ENCODE measurements around the gene R3HDM2.
"Not testable (repeated sequence)": the region's sequence is repeated elsewhere in the genome, so short reads cannot be mapped to it uniquely, and the experiment has no call there.

R3HDM2 gene

DNA sequence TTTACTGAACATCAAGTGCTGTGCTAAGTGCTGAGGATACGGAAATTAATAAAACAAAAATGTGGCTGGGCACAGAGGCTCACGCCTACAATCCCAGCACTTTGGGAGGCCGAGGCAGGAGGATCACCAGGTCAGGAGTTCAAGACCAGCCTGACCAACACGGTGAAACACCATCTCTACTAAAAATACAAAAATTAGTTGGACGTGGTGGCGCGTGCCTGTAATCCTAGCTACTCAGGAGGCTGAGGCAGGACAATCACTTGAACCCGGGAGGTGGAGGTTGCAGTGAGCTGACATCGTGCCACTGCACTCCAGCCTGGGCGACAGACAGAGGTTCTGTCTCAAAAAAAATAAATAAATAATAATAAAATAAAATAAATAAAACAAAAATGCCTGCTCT, 3.9 kb downstream of the R3HDM2 start:
- DNase-seq (ENCODE audit: low spot score) = not testable (repeated sequence)

DNA sequence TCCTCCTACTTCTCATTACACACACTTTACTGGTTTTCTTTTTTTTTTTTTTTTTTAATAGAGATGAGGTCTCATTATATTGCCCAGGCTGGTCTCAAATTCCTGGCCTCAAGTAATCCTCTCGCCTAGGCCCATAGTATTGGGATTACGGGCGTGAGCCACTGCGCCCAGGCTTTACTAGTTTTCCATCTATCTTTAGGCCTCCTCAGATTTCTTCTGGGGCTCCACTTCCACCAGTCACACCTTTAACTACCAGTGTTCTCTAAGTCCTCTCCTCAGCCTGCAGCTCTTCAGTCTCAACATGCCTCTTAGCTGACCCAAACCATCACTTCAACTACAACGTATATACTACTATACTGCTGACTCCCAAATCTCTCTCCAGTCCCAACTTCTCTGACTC, 10.4 kb downstream of the R3HDM2 start:
- no peak for DNase-seq (ENCODE audit: low spot score)

DNA sequence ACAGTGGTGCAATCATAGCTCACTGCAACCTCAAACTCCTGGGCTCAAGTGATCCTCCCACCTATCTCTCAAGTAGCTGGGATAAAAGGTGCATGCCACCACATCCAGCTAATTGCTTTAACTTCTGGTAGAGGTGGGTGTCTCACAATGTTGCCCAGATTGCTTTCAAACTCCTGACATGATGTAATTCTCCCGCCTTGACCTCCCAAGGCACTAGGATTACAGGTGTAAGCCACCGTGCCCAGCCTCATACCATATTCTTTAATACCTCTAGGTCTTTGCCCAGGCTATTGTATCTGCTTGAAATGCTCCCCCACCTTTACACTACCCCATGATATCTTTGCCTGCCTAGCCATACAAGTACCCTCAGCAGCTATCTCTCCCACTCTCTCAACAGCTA, 11.3 kb downstream of the R3HDM2 start:
- DNase-seq (ENCODE audit: low spot score) = no peak

DNA sequence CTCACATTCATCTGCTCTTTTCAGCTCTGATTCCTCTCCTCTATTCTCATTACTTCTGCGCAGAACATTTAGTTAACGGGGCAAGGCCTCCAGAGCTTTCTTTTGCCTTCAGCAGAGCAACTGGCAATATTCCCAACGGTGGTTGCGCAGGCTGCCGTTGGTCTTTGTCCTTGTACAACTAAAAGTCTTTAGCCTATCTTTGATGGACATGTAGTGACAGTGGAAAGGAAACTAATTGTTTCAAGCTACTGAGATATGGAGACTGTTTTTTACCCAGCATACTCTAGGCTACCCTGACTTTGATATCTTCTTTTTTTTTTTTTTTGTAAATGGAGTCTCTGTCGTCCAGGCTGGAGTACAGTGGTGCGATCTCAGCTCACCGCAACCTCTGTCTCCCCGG, 12.6 kb downstream of the R3HDM2 start:
- no peak for DNase-seq (ENCODE audit: low spot score)

DNA sequence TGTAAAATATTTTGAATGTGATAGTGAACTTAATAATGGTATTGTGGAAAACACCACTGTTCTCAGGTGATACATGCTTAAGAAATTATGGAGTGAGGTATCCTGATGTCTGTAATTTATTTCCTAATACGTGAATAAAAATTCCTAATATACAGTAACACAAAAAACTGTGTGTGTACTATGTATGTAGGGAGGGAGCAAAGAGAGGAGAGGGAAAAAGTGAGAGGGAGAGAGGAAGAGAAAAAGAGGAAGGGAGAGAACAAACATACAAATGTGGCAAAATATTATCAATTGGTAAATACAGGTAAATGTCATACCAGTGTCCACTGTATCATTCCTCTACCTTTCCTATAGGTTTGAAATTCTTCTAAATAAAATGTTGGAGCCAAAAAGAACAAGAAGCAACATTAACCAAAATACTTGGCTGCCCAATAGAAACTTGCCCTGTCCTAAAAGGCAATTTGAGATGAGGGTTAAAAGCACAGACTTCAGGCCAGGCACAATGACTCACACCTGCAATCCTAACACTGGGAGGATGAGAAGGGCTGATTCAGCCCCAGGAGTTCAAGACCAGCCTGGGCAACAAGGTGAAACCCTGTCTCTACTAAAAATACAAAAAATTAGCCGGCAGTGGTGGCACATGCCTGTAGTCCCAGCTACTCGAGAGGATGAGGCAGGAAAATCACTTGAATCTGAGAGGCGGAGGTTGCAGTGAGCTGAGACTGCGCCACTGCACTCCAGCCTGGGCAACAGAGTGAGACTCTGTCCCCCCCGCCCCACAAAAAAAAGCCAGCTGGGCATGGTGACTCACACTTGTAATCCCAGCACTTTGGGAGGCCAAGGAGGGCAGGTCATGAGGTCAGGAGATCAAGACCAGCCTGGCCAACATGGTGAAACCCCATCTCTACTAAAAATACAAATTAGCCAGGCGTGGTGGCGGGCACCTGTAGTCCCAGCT, 14.5 kb downstream of the R3HDM2 start:
- DNase-seq (ENCODE audit: low spot score) = no peak

DNA sequence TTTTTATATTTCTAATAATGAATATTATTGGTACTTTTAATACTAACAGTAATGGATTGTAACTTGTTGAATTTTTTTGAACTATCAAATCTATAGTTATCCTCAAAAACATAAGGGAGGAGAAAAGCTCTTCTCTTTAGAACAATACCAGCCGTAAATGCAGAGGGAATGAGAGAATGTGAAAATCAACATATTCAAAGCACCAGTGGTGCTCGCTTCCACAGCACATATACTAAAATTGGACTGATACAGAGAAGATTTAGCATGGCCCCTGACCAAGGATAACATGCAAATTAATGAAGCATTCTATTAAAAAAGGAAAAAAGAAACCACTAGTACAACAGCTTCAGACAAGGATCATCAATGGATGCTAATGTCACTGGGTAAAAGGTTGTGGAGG, 15.8 kb downstream of the R3HDM2 start:
- DNase-seq (ENCODE audit: low spot score) = no peak

DNA sequence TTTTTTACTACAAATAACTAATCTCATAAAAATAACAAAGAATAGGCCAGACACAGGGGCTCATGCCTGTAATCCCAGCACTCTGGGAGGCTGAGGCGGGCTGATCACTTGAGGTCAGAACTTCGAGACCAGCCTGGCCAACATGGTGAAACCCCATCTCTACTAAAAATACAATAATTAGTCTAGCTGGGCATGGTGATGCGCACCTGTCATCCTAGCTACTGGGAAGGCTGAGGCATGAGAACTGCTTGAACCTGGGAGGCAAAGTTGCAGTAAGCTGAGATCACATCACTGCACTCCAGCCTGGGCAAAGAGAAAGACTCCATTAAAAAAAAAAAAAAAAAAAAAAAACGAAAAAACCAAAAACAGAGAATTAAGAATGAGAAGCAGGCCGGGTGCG, 16.7 kb downstream of the R3HDM2 start:
- not testable (repeated sequence) for DNase-seq (ENCODE audit: low spot score)

DNA sequence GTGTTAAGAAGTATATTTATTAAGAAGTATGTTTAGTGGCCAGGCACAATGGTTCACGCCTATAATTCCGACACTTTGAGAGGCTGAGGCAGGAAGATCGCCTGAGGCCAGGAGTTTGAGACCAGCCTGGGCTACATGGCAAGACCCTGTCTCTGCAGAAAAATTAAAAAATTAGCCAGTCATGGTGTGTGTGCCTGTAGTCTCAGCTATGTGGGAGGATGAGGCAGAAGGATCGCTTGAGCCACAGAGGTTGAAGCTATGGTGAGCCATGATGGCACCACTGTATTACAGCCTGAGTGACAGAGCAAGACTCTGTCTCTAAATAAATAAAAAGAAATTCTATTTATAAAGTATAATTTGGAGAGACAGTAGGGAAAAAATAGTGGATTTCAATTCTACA, 20.3 kb downstream of the R3HDM2 start:
- DNase-seq (ENCODE audit: low spot score) = no peak

DNA sequence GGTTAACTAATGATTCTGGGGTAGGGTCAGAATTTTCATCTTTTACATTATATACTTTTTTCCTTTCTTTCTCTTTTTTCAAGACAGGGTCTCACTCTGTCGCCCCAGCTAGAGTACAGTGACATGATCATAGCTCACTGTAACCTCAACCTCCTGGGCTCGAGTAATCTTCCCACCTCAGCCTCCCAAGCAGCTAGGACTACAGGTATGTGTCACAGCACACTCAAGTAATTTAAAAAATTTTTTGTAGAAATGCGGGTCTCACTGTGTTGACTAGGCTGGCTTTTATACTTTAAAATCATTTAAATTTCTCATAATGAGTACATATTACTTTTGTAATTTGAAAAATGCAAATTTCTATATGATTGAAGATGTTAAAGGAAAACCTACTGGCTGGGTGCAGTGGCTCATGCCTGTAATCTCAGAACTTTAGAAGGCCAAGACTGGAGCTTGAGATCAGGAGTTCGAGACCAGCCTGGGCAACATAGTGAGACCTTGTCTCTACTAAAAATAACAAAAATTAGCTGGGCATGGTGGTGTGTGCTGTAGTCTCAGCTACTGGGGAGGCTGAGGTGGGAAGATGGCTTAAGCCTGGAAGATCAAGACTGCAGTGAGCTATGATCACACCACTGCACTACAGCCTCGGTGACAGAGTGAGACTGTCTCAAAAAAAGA, 25.7 kb downstream of the R3HDM2 start:
- peak; percentile 11 for DNase-seq (ENCODE audit: low spot score)

DNA sequence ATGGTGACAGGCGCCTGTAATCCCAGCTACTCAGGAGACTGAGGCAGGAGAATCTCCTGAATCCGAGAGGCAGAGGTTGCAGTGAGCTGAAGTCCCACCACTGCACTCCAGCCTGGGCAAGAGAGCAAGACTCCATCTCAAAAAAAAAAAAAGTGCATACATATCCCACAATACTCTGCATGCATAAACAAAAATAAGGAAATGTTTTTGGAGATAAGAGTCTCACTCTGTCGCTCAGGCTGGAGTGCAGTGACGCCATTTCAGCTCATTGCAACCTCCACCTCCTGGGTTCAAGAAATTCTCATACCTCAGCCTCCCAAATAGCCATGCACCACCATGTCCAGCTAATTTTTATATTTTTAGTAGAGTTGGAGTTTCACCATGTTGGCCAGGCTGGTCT, 28.7 kb downstream of the R3HDM2 start:
- not testable (repeated sequence) for DNase-seq (ENCODE audit: low spot score)

DNA sequence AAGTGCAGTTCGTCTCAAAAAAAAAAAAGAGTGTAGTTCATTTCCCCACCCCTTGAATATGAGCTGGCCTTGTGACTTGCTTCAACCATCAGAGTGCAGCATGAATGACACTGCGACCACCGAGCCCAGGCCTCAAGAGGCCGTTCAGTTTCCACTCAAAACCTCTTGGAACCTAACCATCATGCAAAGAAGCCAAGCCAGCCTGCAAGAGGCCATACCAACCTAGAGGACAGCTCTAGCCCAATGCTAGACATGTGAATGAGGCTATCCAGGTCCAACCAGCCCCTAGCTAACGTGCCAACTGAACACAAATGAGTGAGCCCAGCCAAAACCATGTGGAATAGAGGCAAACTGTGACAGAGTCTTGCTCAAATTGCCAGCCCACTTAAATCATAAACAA, 29.7 kb downstream of the R3HDM2 start:
- no peak for DNase-seq (ENCODE audit: low spot score)

DNA sequence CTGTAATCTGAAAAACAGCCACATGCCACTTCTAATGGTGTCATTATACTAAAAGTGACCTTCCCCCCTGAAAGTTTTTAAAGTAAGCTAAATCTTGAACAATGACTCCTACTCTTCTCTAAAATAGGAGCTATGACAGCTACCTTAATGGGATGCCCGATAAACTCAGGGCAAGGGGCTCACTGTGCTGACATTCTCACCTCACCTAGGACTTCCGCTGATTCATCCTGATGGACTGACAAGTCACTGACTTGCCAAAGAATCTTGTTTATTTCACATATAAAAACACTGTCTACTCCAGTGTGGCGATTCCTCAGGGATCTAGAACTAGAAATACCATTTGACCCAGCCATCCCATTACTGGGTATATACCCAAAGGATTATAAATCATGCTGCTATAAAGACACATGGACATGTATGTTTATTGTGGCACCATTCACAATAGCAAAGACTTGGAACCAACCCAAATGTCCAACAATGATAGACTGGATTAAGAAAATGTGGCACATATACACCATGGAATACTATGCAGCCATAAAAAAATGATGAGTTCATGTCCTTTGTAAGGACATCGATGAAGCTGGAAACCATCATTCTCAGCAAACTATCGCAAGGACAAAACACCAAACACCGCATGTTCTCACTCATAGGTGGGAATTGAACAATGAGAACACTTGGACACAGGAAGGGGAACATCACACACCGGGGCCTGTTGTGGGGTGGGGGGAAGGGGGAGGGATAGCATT, 31.0 kb downstream of the R3HDM2 start:
- not testable (repeated sequence) for DNase-seq (ENCODE audit: low spot score)

DNA sequence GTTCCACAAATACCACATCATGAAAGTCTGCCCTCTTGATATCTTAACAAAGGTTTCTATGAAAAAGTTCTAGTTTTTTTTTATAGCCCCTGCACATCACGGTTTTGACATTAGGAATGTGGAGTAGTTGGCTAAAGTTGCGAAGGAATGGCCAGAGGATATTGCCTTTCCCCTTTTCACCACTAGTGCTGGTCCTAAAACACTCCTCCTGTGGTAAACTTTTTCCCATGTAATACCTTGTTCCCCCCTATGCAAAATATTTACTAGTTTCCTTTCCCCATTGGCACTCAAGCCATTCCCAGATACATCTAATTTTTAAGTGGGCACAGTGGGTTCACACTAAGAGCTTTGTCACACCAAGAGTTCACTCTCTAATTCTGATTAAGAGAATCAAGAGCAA, 33.4 kb downstream of the R3HDM2 start:
- no peak for DNase-seq (ENCODE audit: low spot score)

DNA sequence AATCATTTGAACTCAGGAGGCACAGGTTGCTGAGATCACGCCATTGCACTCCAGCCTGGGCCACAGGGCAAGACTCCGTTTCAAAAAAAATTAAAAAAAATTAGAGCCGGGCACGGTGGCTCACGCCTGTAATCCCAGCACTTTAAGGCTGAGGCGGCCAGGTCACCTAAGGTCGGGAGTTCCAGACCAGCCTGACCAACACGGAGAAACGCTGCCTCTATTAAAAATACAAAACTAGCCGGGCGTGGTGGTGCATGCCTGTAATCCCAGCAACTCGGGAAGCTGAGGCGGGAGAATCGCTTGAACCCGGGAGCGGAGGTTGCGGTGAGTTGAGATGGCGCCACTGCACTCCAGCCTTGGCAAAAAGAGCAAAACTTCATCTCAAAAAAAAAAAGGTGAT, 35.7 kb downstream of the R3HDM2 start:
- DNase-seq (ENCODE audit: low spot score) = no peak

DNA sequence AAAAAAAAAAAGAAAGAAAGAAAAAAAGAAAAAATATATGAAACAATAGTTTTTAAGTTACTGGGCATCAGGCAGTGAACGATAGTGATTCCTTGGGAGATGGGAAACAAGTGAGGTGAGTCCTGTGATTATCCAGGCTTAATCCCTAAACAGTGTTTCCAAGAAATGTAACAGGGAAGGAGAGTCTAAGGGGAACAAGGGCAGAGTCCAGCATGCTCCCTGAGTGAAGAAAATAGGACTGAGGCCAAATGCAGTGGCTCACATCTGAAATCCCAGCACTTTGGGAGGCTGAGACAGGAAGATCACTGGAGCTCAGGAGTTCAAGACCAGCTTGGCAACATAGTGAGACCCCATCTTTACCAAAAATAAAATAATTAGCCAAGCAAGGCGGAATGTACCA, 40.7 kb downstream of the R3HDM2 start:
- no peak for DNase-seq (ENCODE audit: low spot score)

DNA sequence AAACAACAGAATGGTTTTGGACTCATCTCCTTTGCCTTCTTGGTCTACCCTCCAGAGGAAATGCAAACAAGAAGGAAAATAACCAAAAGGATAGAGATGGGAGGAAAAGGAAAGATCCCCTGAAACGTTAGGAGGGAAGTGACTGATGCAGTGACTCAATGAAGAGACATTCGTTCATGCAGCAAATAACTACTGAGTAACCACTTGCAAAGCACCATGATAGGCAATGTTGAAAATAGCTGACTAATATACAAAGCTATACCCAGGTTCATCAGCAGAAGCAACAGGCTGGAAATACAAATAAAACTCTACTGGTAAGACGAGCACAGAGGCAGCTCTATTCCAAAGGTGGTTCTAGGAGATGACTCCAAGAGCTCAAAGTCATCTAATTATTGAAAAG, 41.8 kb downstream of the R3HDM2 start:
- DNase-seq (ENCODE audit: low spot score) = peak; percentile 6

DNA sequence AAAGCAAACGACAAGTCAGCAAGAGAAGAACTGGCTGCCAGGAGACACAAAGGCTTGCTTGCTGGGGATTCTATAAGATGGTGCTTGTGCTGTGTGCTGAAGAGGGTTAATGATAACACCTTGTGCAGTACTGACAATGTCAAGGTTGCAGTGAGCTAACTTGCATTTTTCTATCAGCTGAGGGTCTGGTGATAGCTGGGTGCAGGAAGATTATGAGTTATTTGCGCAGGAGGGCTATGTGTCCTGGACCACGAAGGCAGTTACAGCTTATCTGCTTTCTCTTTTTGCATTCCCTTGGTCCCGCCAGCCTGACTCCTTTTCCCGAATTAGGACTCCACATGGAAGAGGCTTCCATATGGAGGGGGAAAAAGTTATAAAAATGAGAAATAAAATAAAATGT, 42.4 kb downstream of the R3HDM2 start:
- no peak for DNase-seq (ENCODE audit: low spot score)

DNA sequence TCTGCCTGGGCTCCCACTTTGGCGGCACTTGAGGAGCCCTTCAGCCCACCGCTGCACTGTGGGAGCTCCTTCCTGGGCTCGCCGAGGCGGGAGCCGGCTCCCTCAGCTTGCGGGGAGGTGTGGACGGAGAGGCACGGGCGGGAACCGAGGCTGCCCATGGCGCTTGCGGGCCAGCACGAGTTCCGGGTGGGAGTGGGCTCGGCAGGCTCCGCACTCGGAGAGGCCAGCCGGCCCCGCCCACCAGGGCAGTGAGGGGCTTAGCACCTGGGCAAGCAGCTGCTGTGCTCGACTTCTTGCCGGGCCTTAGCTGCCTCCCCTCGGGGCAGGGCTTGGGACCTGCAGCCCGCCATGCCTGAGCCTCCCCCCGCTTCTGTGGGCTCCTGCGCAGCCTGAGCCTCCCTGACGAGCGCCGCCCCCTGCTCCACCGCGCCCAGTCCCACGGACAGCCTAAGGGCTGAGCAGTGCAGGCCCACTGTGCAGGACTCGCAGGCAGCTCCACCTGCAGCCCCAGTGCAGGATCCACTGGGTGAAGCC, 44.6 kb downstream of the R3HDM2 start:
- DNase-seq (ENCODE audit: low spot score) = no peak

DNA sequence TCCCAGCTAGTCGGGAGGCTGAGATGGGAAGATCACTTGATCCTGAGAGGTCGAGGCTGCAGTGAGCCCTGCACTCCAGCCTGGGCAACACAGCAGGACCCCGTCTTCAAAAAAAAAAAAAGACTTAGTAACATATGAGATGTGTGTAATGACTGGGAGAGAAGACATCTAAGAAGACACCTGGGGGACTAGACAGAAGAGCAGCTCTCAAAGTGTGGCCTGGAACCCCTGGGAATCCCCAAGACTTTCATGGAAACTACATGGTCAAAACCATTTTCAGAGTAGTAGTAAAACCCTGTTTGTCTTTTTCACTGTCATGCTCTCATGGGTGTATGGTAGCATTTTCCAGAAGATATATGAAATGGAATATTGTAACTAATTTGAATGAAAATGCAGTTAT, 45.3 kb downstream of the R3HDM2 start:
- no peak for DNase-seq (ENCODE audit: low spot score)

DNA sequence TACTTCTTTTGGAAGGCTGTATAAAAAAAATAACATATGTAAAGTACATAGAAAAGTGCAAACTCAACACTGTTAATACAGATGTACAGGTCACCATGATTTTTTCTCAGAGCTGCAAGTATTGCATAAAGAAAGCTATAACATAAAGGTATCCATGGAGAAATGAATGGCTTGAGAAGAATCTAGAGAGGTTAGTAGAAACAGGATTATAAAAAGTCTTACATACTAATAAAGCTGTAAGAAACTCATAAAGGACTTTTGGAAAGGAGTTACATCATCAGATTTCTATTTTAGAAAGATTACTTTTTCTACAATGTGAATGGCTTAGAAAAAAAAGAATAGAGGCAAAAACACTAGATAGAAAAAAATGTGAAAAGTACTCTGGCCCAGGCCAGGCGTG, 46.4 kb downstream of the R3HDM2 start:
- DNase-seq (ENCODE audit: low spot score) = no peak

DNA sequence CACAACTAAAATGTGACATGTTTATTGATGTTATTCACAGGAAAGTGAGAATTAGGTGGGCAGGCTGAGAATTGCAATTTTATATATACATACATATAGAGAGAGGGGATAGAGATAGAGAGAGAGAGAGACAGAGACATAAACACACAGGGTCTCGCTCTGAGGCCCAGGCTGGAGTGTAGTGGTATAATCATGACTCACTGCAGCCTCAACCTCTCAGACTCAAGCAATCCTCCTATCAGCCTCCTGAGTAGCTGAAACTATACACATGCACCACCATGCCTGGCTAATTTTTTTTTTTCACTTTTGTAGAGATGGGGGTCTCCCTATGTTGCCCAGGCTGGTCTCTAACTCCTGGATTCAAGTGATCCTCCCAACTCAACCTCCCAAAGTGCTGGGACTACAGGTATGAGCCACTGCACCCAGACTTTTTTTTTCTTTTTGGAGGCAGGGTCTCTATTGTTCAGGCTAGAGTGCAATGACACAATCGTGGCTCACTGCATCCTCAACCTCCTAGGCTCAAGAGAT, 49.1 kb downstream of the R3HDM2 start:
- DNase-seq (ENCODE audit: low spot score) = no peak

DNA sequence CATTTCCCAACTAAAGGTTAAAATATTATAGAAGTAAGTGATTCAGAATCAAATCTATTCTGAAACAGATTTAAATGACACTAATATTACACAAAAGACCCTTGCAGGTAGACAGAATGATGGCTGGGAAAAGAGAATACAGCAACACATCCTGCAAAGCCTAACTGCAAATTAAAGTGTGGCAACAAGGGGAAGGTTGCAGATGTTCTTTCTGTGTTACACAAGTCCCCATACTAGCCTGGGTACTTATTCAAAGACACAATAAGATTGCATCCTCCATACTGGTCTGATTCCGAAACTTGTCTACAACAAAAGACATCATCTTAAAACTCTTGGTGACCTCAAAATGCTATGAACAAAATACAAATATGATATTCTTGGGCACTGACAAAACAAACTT, 50.5 kb downstream of the R3HDM2 start:
- no peak for DNase-seq (ENCODE audit: low spot score)
